Measurements from ENCODE around the gene NGEF. TPM values are rescaled to one million over a fixed set of nuclear protein-coding genes. Genes with fewer than 3 reads are reported as not detected.

The NGEF gene
- total and polyA plus RNA-seq, 9 of the 15 experiments (the other 6 are each of a cell fraction or from before 2014, with no cell fraction given), result 0.07 to 0.17 (median 0.09) TPM; not detected in 6

DNA sequence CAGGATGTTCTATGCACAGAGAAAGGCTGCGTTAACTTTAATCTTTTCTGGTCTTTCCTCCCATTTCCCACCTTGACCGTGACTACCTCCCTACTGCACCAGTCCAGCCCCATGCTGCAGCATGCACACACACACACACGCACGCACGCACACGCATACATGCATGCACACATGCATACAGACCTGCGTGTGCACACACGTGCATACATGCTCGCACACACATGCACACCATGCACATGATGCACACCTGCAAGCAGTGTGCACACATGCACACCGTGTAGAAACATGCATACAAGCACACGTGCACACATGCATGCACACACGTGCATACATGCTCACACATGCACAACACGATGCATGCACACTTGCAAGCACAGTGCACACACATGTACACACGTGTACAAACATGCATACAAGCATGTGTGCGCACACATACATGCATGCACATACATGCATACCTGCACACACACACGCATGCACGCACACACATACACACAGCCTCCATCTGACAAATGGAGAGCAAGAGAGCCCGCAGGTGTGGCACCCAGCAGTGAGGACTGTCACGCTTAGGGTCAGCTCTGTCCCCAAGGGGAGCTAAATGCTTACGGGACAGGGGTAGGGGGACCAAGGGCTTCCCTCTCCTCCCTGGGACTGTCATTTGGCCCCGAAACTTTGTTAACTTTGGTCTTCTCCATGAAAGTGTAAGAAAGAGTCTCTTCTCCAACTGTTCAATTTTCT, 124.8 kb downstream of the NGEF start:
- Histone ChIP-seq H3K27ac (ENCODE audit: extremely low read depth, low read depth, low read length) (no peak overlapping the region), H3K27me3 (ENCODE audit: control insufficient read depth in 2 of 2, insufficient read depth in 2 of 2, low read length in 2 of 2) (peaks cover 17 to 69% of the 10 kb centered on the region in 2 experiments; a peak in 4 of 5 replicates), H3K4me2 (ENCODE audit: insufficient read depth, low read length) (no peak overlapping the region), H4K20me1 (replicated peaks; ENCODE audit: control insufficient read depth, insufficient read depth, low read length) (no peaks in the 10 kb centered on the region; the same call in 1 of the 2 replicates), H3K79me2 (ENCODE audit: control insufficient read depth, insufficient read depth, low read length) (no peaks in the 10 kb centered on the region), H3K4me3 (no peak overlapping the region), H3K9ac (ENCODE audit: insufficient read depth in 1 of 2, low read depth in 2 of 2, low read length in 2 of 2) (no peak overlapping the region), H3K4me1 (replicated peaks in 1 of 2; ENCODE audit: control insufficient read depth in 2 of 2, insufficient read depth in 2 of 2, low read length in 2 of 2) (peaks cover 5 to 14% of the 10 kb centered on the region in 2 experiments; a peak in 3 of 5 replicates), H3K36me3 (ENCODE audit: control insufficient read depth, insufficient read depth, low read length) (no peaks in the 10 kb centered on the region), H3K9me1 (ENCODE audit: control insufficient read depth, insufficient read depth, low read length) (no peaks in the 10 kb centered on the region), H2AFZ (ENCODE audit: low read depth, low read length) (no peak overlapping the region), H3K9me3 (replicated peaks; ENCODE audit: control insufficient read depth, insufficient read depth, low read depth, low read length) (no peaks in the 10 kb centered on the region)
- TF ChIP-seq RBM17 (IDR thresholded peaks at IDR 0.05; ENCODE audit: borderline replicate concordance, low read depth, low read length) (no peak), KDM1A (IDR thresholded peaks at IDR 0.05) (peak in 1 of 2 experiments; percentile 46; a peak in 1 of 4 replicates), ZNF780A (CRISPR knock-in tag; IDR thresholded peaks at IDR 0.05) (no peak)
- TF ChIP-seq, protein P1, sequence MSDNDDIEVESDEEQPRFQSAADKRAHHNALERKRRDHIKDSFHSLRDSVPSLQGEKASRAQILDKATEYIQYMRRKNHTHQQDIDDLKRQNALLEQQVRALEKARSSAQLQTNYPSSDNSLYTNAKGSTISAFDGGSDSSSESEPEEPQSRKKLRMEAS (CRISPR knock-in tag; IDR thresholded peaks at IDR 0.05), result peak; percentile 29; the same call in 1 of the 2 replicates
- no peak for DNase-seq (ENCODE audit: extremely low read depth in 1 of 4, low spot score in 3 of 4)
- BruUV-seq (replicated peaks), result no TSS peak
- 9% methylated on average over 21 of the region's 21 CpGs for WGBS (ENCODE audit: insufficient coverage, low coverage, missing lambda C conversion rate)
- ATAC-seq, result no peak
- CTCF ChIA-PET (ENCODE audit: low intra/inter-chr PET ratio), result no interaction called here
- POLR2A ChIA-PET, result no interaction called here
- no peak for FAIRE-seq
- intact Hi-C loops (cut with micrococcal nuclease), result no loop called here
- in situ Hi-C loops (cut with MboI), result no loop called here

Data from K562 (cell line).